Breast epithelium (tissue), 4 donors: ENCODE measurements around the gene GPC6. TPM values are rescaled to one million over a fixed set of nuclear protein-coding genes. Genes with fewer than 3 reads are reported as not detected.
"Not testable (repeated sequence)": the region's sequence is repeated elsewhere in the genome, so short reads cannot be mapped to it uniquely, and the experiment has no call there.

ENCODE experiments used
- DNase-seq, 2 donors: peaks; one replicate each; pipeline ENCODE4 v3.0.0-alpha.2; 2019; ENCODE audit warnings: low spot score in 2 of 2
- H3K27ac ChIP-seq, 2 donors: fragments of 200-600 bp; sonication (generic) in 1 of 2; one replicate each; pipeline ENCODE4 v1.5.1; 2016 to 2019; ENCODE audit warnings: mild to moderate bottlenecking in 1 of 2
- H3K27me3 ChIP-seq, 2 donors: fragments of 200-600 bp; sonication (generic) in 1 of 2; one replicate each; pipeline versions ENCODE4 v1.5.1 to v1.6.0; 2017 to 2019; ENCODE audit warnings: control low read depth in 1 of 2, mild to moderate bottlenecking in 1 of 2
- H3K36me3 ChIP-seq: fragments of 200-600 bp; one replicate; pipeline ENCODE4 v1.5.1; 2019
- H3K4me1 ChIP-seq, 2 donors: fragments of 200-600 bp; sonication (generic); one replicate each; pipeline ENCODE4 v1.5.1; 2016 to 2019; ENCODE audit warnings: control low read depth in 1 of 2
- H3K4me3 ChIP-seq, 3 donors: fragments of 200-600 bp; sonication (generic); 1 replicate in 2 of 3; 2 replicates in 1 of 3; pipeline ENCODE4 v1.5.1; 2016 to 2019; ENCODE audit warnings: mild to moderate bottlenecking in 3 of 3, moderate library complexity in 2 of 3
- H3K9me3 ChIP-seq, 2 donors: fragments of 200-600 bp; sonication (generic) in 1 of 2; one replicate each; pipeline ENCODE4 v1.5.1; 2016 to 2019; ENCODE audit warnings: control low read depth in 1 of 2
- CTCF ChIP-seq, 3 donors: fragments of 450-650 bp; IDR thresholded peaks; one replicate each; pipeline ENCODE4 v1.5.1; 2016 to 2017; ENCODE audit warnings: antibody characterized with exemption in 3 of 3, mild to moderate bottlenecking in 3 of 3, moderate library complexity in 3 of 3
- POLR2A ChIP-seq: fragments of 450-650 bp; IDR thresholded peaks from one replicate; pipeline ENCODE4 v1.6.1; 2016; ENCODE audit warnings: antibody characterized with exemption, mild to moderate bottlenecking, moderate library complexity
- POLR2AphosphoS5 ChIP-seq, 3 donors: sonication (generic); formaldehyde crosslinking; IDR thresholded peaks; one replicate each; pipeline ENCODE4 v1.6.1; 2017; ENCODE audit warnings: antibody characterized with exemption in 3 of 3
- intact Hi-C: fragments of 100-400 bp; cut with DNase I; formaldehyde crosslinking; loops from one replicate; pipeline ENCODE4 v1.15.1; 2023; ENCODE audit warnings: low total_unique reads
- total RNA-seq, 3 donors: library from RNA; depleted of rRNA; stranded (reverse); fragments of >200 nt; gene quantifications; one replicate each; pipeline ENCODE4 v1.1.0, GENCODE V29; 2016

GPC6 gene
- total RNA-seq, 3 donors from 2014 or later = 3.5 to 44.0 (median 4.9) TPM

GRCh38 chr13:93473441-93474270 is 247.0 kb downstream of the GPC6 start:
- Histone ChIP-seq H3K36me3 (no peaks in the 10 kb centered on the region), H3K27me3 (no peaks in the 10 kb centered on the region), H3K4me1 (no peaks in the 10 kb centered on the region), H3K27ac (no peak overlapping the region), H3K4me3 (no peak overlapping the region), H3K9me3 (peaks cover 5 to 7% of the 10 kb centered on the region in 2 donors)
- DNase-seq = no peak
- no peak for TF ChIP-seq POLR2AphosphoS5 (IDR thresholded peaks at IDR 0.05)
- intact Hi-C loops = no loop called here

- no peak for DNase-seq
- no peaks in the 10 kb centered on the region for H3K27me3 ChIP-seq
- TF ChIP-seq POLR2AphosphoS5 (IDR thresholded peaks at IDR 0.05) (no peak), CTCF (IDR thresholded peaks at IDR 0.05) (no peak), POLR2A (no peak)
- H3K27ac ChIP-seq = no peak overlapping the region
- H3K9me3 ChIP-seq = peaks cover 5 to 7% of the 10 kb centered on the region in 2 donors
- H3K4me1 ChIP-seq = no peaks in the 10 kb centered on the region
- no peak overlapping the region for H3K4me3 ChIP-seq
- no peaks in the 10 kb centered on the region for H3K36me3 ChIP-seq
- intact Hi-C loops = no loop called here
These were observed 249.6 kb downstream of the GPC6 start for GRCh38 chr13:93476175-93476574.

GRCh38 chr13:93477238-93477637 is 250.6 kb downstream of the GPC6 start:
- DNase-seq = no peak

GRCh38 chr13:93480553-93481106 is 254.0 kb downstream of the GPC6 start:
- no peaks in the 10 kb centered on the region for H3K27me3 ChIP-seq
- no peaks in the 10 kb centered on the region for H3K4me1 ChIP-seq
- no peak overlapping the region for H3K27ac ChIP-seq
- DNase-seq = no peak
- H3K9me3 ChIP-seq = no peaks in the 10 kb centered on the region
- no peaks in the 10 kb centered on the region for H3K36me3 ChIP-seq
- intact Hi-C loops = loop anchor here (1.0 kb wide), 1 partner anchor 9 kb away; no protein-coding TSS in a partner anchor
- no peak overlapping the region for H3K4me3 ChIP-seq
- TF ChIP-seq POLR2AphosphoS5 (IDR thresholded peaks at IDR 0.05) (no peak), POLR2A (no peak), CTCF (IDR thresholded peaks at IDR 0.05) (no peak)

More at GRCh38 chr13:93477238-93477637, 250.6 kb downstream of the GPC6 start:
- H3K27me3 ChIP-seq = no peaks in the 10 kb centered on the region
- TF ChIP-seq POLR2AphosphoS5 (IDR thresholded peaks at IDR 0.05) = no peak
- TF ChIP-seq CTCF (IDR thresholded peaks at IDR 0.05) = no peak
- no peak for TF ChIP-seq POLR2A
- H3K4me1 ChIP-seq = no peaks in the 10 kb centered on the region
- no peak overlapping the region for H3K4me3 ChIP-seq
- H3K36me3 ChIP-seq = no peaks in the 10 kb centered on the region
- peaks cover 5 to 7% of the 10 kb centered on the region in 2 donors for H3K9me3 ChIP-seq
- no peak overlapping the region for H3K27ac ChIP-seq
- intact Hi-C loops = no loop called here

- H3K4me1 ChIP-seq, H3K27ac ChIP-seq, DNase-seq, H3K36me3 ChIP-seq, H3K9me3 ChIP-seq, H3K4me3 ChIP-seq, H3K27me3 ChIP-seq, intact Hi-C loops: not testable (repeated sequence)
These were observed 269.5 kb downstream of the GPC6 start for GRCh38 chr13:93496117-93496516.

- intact Hi-C loops = no loop called here
- H3K4me1 ChIP-seq = no peaks in the 10 kb centered on the region
- DNase-seq = no peak
- H3K4me3 ChIP-seq = no peak overlapping the region
- no peaks in the 10 kb centered on the region for H3K9me3 ChIP-seq
- no peaks in the 10 kb centered on the region for H3K36me3 ChIP-seq
- TF ChIP-seq CTCF (IDR thresholded peaks at IDR 0.05) = no peak
- TF ChIP-seq POLR2A = no peak
- no peak for TF ChIP-seq POLR2AphosphoS5 (IDR thresholded peaks at IDR 0.05)
- H3K27ac ChIP-seq = no peak overlapping the region
- H3K27me3 ChIP-seq = no peaks in the 10 kb centered on the region
These were observed 270.5 kb downstream of the GPC6 start for GRCh38 chr13:93496985-93497673.
